ENCODE measurements around the gene VTI1B. TPM values are rescaled to one million over a fixed set of nuclear protein-coding genes. Genes with fewer than 3 reads are reported as not detected.
"Not testable (repeated sequence)": the region's sequence is repeated elsewhere in the genome, so short reads cannot be mapped to it uniquely, and the experiment has no call there.

VTI1B gene
- total RNA-seq, 1 donor from 2014 or later: 114 TPM

DNA sequence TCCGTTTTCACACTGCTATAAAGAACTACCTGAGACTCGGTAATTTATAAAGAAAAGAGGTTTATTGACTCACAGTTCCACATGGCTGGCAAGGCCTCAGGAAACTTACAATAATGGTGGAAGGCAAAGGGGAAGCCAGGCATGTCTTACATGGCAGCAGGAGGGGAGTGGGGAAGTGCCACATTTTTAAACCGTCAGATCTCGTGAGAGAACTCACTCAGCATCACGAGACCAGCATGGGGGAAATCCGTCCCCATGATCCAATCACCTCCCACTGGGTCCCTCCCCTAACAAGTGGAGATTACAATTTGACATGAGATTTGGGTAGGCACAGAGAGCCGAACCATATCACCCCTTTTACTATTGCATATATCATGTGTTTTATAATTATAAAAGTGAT, 72.4 kb downstream of the VTI1B start:
- DNase-seq (ENCODE audit: missing footprints): no peak
- no peak for ATAC-seq
- intact Hi-C loops (cut with DNase I): loop anchor here (5.0 kb wide), 1 partner anchor 70 kb away; the partner anchor contains the start of gene VTI1B

DNA sequence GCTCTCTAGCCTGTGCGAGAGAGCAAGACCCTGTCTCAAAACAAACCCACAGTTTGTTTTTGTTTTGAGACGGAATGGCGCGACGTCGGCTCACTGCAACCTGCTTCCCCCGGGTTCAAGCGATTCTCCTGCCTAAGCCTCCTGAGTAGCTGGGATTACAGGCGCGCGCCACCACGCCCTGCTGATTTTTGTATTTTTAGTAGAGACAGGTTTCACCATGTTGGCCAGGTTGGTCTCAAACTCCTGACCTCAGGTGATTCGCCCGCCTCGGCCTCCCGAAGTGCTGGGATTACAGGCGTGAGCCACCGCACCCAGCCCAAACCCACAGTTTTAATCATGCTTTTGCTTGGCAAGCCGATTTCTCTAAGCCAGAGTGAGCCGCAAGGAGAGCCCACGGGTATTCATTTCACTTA, 73.9 kb downstream of the VTI1B start:
- ATAC-seq; DNase-seq (ENCODE audit: missing footprints): not testable (repeated sequence)
- intact Hi-C loops (cut with DNase I): loop anchor here (2.0 to 5.0 kb wide), 2 partner anchors 18 to 72 kb away; partner anchors contain the start of genes ARG2 and VTI1B

DNA sequence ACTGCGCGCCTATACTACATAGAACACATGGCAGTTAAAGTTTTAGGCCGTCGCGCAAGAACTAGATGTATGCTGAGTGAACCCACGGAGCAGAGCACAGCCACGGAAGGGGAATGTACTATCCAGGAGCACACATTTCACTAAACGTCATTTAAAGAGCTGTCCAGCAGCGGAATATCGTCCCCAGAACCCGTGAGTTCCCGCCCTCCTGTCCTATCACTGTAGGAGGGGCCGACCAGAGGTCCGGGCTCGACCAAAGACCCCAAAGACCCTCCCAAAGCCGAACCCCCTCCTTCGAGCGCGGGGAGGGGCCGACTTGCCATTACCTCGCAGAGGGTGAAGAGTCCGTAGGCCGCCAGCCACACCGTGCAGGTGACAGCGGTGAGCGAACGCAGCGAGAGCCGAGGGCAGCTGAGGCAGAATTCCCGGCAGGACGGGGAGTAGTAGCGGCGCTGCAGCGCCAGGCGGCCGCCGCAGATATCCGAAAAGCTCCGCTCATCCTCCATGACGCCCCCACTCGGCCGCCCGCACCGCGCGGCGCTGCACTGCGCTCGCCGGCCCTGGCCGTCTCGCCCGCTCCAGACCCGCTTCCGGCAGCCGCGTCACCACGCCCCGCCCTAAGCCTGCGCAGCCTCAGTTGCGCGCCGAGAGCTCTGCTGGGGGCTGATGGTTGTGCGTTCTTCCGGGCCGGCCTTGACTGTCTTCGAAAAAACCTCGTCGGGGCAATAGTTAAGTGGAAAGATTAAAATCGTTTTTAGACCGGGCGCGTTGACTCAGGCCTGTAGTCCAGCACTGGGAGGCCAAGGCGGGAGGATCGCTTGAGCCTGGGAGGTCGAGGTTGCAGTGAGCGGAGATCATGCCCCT, 74.5 kb downstream of the VTI1B start, which contains the start of gene PIGH:
TSS of gene PIGH (minus strand) at position 571 of the 864 bp plus-strand sequence. CDS start at position 506, 65 bp downstream.
- intact Hi-C loops (cut with DNase I): loop anchor here (2.0 to 5.0 kb wide), 2 partner anchors 19 to 72 kb away; partner anchors contain the start of genes ARG2 and VTI1B
- peak; percentile 96 for DNase-seq (ENCODE audit: missing footprints)
- ATAC-seq: peak; percentile 100

Other genes starting within 250 kb of the VTI1B start
- 4.2 TPM for gene TMEM229B, start 185.9 kb downstream of the VTI1B start, total RNA-seq
- gene PLEKHH1, start 141.3 kb downstream of the VTI1B start, total RNA-seq: 7.3 TPM
- 11.8 TPM for gene PIGH, start 74.4 kb downstream of the VTI1B start, total RNA-seq
- gene ARG2, start 54.7 kb downstream of the VTI1B start, total RNA-seq: 1.3 TPM
- 14.3 TPM for gene RDH11, start 21.1 kb upstream of the VTI1B start, total RNA-seq
- not detected for gene RDH12, start 27.3 kb upstream of the VTI1B start, total RNA-seq
- gene ZFYVE26, start 142.0 kb upstream of the VTI1B start, total RNA-seq: 14.1 TPM
- gene RAD51B, start 145.1 kb upstream of the VTI1B start, total RNA-seq: 4.1 TPM